ENCODE results near the gene CIZ1.

Gene CIZ1

DNA sequence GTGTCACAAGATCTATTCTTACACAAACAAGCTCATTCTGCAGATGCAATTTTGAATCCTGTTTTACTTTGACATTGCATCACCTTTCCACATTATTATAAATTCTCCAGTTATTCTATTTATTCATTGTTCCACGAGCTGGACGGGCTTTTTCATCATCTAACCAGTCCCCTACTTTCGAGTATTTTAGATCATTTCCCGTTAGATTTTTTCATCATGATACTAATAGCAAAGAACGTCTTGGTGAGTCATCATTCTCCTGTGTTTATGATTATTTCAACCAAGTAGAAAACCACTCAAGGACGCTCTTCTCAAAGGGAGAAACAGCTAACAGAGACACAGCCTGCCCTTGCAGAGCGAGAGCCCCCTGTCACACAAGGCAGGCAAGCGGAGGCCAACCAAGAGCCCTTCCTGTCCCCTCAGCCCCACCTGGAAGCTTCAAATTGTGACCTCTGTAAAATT is 16.2 kb downstream of the CIZ1 start:
- H3K9me3 ChIP-seq: peaks cover 14% of the 10 kb centered on the region
- no peak overlapping the region for H3K4me3 ChIP-seq
- H4K20me1 ChIP-seq: 0 out of 2 replicates have a peak, but pooled peaks cover 9% of the 10 kb centered on the region
- H3K9ac ChIP-seq: no peak overlapping the region
- TF ChIP-seq Cebpa-rat (IDR thresholded peaks at IDR 0.05): no peak
- H3K27me3 ChIP-seq: no peaks in the 10 kb centered on the region
- peaks cover 86% of the 10 kb centered on the region for H3K36me3 ChIP-seq
- H3K27ac ChIP-seq: no peak overlapping the region
- H3K4me2 ChIP-seq: no peak overlapping the region
- H3K4me1 ChIP-seq: no peaks in the 10 kb centered on the region

- H4K20me1 ChIP-seq: 0 out of 2 replicates have a peak, but pooled peaks cover 14% of the 10 kb centered on the region
- no peak overlapping the region for H3K4me3 ChIP-seq
- H3K36me3 ChIP-seq: peaks cover 86% of the 10 kb centered on the region
- H3K4me2 ChIP-seq: no peak overlapping the region
- no peaks in the 10 kb centered on the region for H3K4me1 ChIP-seq
- no peaks in the 10 kb centered on the region for H3K27me3 ChIP-seq
- H3K27ac ChIP-seq: no peak overlapping the region
- no peak overlapping the region for H3K9ac ChIP-seq
- H3K9me3 ChIP-seq: peaks cover 3% of the 10 kb centered on the region; the same call in 1 of the 2 replicates
- TF ChIP-seq Cebpa-rat (IDR thresholded peaks at IDR 0.05): no peak
Measured at GRCh38 chr9:128174062-128174461, 17.3 kb downstream of the CIZ1 start.

DNA sequence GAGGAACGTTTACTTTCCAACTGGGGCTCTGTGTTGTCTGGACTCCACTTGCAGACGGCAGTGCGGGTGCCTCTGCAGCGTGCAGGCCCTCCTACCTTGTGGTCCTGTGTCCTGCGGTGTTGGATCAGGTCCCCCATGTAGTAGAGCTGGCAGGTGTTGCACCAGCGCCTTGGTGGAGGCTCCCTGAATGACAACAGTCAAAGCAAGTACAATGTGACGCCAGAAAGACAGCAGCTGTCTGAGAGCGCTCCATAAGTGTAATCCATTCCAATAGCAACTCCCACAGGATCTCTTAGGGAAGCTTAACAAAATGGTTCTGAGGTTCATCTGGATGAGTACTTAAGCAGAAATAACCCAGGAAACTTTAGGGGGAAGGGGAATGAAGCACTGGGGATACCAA is 21.4 kb downstream of the CIZ1 start:
- Histone ChIP-seq H3K4me2 (no peak overlapping the region), H3K9me3 (no peaks in the 10 kb centered on the region), H3K4me1 (no peaks in the 10 kb centered on the region), H4K20me1 (peaks cover 29% of the 10 kb centered on the region), H3K36me3 (peaks cover 86% of the 10 kb centered on the region), H3K27me3 (no peaks in the 10 kb centered on the region), H3K27ac (no peak overlapping the region), H3K4me3 (no peak overlapping the region), H3K9ac (no peak overlapping the region)
- TF ChIP-seq Cebpa-rat (IDR thresholded peaks at IDR 0.05): no peak

DNA sequence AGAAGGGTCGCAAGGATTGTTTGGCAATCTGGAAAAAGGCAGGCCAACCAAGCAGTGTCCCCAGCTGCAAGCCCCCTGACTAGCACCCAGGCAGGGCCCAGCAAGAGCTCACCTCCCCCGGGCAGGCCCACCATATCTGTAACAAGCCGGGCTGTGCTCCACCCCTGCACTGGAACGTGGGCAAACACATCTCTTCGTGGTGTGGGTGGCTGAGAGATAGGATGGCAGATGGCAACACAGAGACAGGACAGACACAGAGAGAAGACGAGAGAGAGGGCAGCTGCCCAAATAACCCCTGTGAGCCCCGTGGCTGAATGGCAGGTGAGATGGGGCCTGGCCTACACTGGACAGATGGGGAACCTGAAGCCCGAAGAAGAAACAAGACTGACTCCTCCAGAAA is 21.9 kb downstream of the CIZ1 start:
- Histone ChIP-seq H3K27me3 (no peaks in the 10 kb centered on the region), H3K36me3 (peaks cover 86% of the 10 kb centered on the region), H3K9me3 (no peaks in the 10 kb centered on the region), H3K4me2 (no peak overlapping the region), H3K4me3 (no peak overlapping the region), H4K20me1 (peaks cover 26% of the 10 kb centered on the region), H3K4me1 (no peaks in the 10 kb centered on the region), H3K27ac (no peak overlapping the region), H3K9ac (no peak overlapping the region)
- no peak for TF ChIP-seq Cebpa-rat (IDR thresholded peaks at IDR 0.05)

DNA sequence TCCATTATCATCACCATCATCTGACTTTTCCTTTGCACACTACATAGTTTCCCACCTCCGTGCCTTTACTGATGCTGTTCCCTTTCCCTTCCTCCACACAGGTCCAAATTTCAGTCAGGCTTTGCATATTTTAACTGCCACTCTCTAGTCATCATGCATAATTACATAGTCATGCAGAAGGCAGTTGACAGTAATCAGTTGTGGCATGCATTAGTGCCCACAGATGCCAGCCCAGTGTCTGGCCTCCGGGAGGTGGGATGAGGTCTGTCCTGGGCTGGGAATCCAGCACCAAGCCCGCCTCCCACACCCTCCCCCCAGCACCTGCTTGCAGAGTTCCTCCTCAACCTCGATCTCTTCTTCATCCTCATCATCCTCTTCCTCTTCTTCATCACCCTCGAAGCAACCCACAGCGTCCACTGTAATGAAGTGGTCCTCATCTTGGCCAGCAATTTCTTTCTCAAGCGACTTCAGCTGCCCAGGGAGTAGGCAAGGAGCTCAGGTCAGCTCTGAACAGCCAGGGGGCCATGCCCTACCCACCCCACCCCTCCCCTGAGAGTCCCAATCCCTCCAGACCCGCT is 22.6 kb downstream of the CIZ1 start:
- Histone ChIP-seq H4K20me1 (peaks cover 28% of the 10 kb centered on the region), H3K27ac (no peak overlapping the region), H3K36me3 (peaks cover 86% of the 10 kb centered on the region), H3K9ac (no peak overlapping the region), H3K27me3 (no peaks in the 10 kb centered on the region), H3K4me2 (no peak overlapping the region), H3K9me3 (no peaks in the 10 kb centered on the region), H3K4me3 (no peak overlapping the region), H3K4me1 (no peaks in the 10 kb centered on the region)
- no peak for TF ChIP-seq Cebpa-rat (IDR thresholded peaks at IDR 0.05)

DNA sequence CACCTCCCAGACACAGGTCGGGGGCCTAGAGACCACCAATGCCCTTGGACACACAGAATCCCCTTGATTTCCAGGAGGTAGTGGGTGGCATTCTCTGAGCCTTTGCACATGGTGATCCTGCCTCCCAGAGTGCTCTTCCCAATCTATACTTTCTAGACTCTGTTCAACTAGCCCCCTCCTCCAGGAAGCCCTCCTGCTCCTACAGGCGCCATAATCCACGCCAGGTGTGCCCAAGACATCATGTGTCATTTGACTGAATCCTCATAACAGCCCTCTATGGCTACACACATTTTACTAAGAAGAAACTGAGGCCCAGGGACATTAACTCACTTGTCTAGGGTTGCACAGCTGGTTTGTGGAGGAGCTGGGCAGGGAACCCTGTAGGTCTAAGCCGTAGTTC is 24.2 kb downstream of the CIZ1 start:
- no peak for TF ChIP-seq Cebpa-rat (IDR thresholded peaks at IDR 0.05)
- no peak overlapping the region for H3K27ac ChIP-seq
- peaks cover 44% of the 10 kb centered on the region for H4K20me1 ChIP-seq
- no peak overlapping the region for H3K9ac ChIP-seq
- no peak overlapping the region for H3K4me3 ChIP-seq
- no peaks in the 10 kb centered on the region for H3K27me3 ChIP-seq
- no peak overlapping the region for H3K4me2 ChIP-seq
- H3K36me3 ChIP-seq: peaks cover 93% of the 10 kb centered on the region
- H3K4me1 ChIP-seq: no peaks in the 10 kb centered on the region
- H3K9me3 ChIP-seq: no peaks in the 10 kb centered on the region

DNA sequence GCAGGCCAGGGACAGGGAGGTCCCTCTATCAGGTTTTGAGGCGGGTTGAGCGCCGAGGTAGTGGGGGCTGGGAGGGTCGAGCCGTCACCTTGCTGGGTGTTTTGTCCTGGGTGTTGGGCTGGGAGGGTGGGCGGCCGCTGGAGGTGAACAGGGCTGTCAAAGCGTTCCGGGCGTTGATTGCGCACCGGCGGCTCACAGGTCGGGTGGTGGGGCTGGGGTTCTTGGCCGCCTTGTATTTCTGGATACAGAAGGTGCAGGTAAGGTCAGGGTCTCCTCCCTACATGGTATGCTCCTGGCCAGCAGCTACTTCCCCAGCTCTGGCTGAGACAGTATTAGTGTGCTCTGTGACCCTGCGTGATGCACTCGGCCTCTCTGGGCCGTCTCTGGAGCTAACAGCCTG is 25.2 kb downstream of the CIZ1 start:
- Histone ChIP-seq H3K9ac (no peak overlapping the region), H4K20me1 (peaks cover 52% of the 10 kb centered on the region), H3K9me3 (no peaks in the 10 kb centered on the region), H3K4me3 (no peak overlapping the region), H3K27ac (no peak overlapping the region), H3K4me2 (no peak overlapping the region), H3K27me3 (no peaks in the 10 kb centered on the region), H3K36me3 (peaks cover 96% of the 10 kb centered on the region), H3K4me1 (peaks cover 7% of the 10 kb centered on the region)
- no peak for TF ChIP-seq Cebpa-rat (IDR thresholded peaks at IDR 0.05)

GRCh38 chr9:128164307-128164885 is 27.0 kb downstream of the CIZ1 start:
- Histone ChIP-seq H3K4me2 (no peak overlapping the region), H3K27ac (no peak overlapping the region), H4K20me1 (peaks cover 50% of the 10 kb centered on the region), H3K4me3 (no peak overlapping the region), H3K9me3 (no peaks in the 10 kb centered on the region), H3K4me1 (peaks cover 18% of the 10 kb centered on the region), H3K27me3 (no peaks in the 10 kb centered on the region), H3K9ac (no peak overlapping the region), H3K36me3 (peaks cover 78% of the 10 kb centered on the region)
- no peak for TF ChIP-seq Cebpa-rat (IDR thresholded peaks at IDR 0.05)

DNA sequence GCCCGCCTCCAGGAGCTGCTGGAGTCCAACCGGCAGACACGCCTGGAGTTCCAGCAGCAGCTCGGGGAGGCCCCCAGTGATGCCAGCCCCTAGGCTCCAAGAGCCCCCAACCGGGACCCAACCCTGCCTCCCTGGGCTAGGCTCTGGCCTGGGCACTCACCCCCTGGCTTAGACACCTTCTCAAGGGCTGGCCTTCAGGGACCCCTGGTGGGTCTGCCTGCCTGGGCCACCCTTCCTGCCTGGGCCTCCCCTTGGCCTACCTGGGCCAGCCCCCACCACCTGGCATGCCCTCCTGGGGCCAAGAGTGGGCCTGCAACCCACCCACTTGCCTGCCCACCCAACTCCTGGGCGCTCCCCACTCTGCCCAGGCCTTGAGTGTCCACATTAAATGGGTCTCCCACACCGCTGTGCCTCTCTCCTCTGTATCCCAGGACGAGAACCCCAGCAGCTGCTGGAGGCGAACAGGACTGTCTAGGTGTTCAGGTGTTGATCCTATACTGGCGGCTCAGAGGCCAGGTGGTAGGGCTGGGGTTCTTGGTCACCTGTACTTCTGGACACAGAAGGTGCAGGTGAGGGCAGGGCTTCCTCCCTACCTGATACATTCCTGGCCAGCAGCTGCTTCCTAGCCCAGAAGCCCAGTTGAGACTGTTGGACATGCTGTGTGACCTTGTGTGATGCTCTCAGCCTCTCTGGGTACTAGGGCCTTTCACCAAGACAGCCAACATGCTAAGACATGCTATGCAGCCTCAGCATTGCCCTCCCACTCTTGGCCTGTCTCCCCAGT is 27.7 kb downstream of the CIZ1 start:
- H3K9me3 ChIP-seq: no peaks in the 10 kb centered on the region
- H3K36me3 ChIP-seq: peaks cover 72% of the 10 kb centered on the region
- no peak for TF ChIP-seq Cebpa-rat (IDR thresholded peaks at IDR 0.05)

GRCh38 chr9:128163027-128163515 is 28.3 kb downstream of the CIZ1 start:
- Histone ChIP-seq H4K20me1 (peaks cover 49% of the 10 kb centered on the region), H3K9me3 (no peaks in the 10 kb centered on the region), H3K27ac (no peak overlapping the region), H3K4me2 (no peak overlapping the region), H3K4me3 (no peak overlapping the region), H3K9ac (no peak overlapping the region), H3K27me3 (no peaks in the 10 kb centered on the region), H3K4me1 (peaks cover 20% of the 10 kb centered on the region), H3K36me3 (peaks cover 65% of the 10 kb centered on the region)
- no peak for TF ChIP-seq Cebpa-rat (IDR thresholded peaks at IDR 0.05)

More for the DNA sequence above, 27.7 kb downstream of the CIZ1 start:
- peaks cover 20% of the 10 kb centered on the region for H3K4me1 ChIP-seq
- no peaks in the 10 kb centered on the region for H3K27me3 ChIP-seq
- H3K4me3 ChIP-seq: no peak overlapping the region
- H4K20me1 ChIP-seq: peaks cover 49% of the 10 kb centered on the region
- no peak overlapping the region for H3K9ac ChIP-seq
- no peak overlapping the region for H3K4me2 ChIP-seq
- H3K27ac ChIP-seq: no peak overlapping the region
